HG03571 (cell line): ENCODE measurements around the gene RNF144A.
"Not testable (repeated sequence)": the region's sequence is repeated elsewhere in the genome, so short reads cannot be mapped to it uniquely, and the experiment has no call there.

Experiments used
- ATAC-seq: cut with Tn5 transposase; IDR thresholded peaks from one replicate; pipeline ENCODE4 v1.9.1; 2021; ENCODE audit not compliant: unreplicated experiment

RNF144A gene

DNA sequence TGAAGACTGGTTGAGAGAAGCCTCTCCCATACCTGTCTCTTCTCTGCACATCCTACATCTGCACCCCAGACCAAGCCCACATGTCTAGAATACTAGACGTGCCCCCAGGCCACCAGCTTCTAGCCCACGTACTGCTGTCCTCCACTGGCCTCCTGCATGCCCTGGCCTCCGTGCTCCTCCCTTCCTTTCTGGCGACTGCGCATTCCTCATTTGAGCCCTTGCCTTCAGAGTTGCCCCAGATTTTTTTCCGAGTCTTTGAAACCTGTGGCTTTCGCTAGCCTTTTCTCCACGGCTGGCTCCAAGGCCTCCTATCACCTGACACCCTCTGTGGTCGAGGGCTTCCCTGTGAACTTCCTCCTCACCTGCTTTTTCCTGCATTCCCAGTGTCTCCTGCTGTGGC lies 11.2 kb downstream of the RNF144A start:
- ATAC-seq = no peak

DNA sequence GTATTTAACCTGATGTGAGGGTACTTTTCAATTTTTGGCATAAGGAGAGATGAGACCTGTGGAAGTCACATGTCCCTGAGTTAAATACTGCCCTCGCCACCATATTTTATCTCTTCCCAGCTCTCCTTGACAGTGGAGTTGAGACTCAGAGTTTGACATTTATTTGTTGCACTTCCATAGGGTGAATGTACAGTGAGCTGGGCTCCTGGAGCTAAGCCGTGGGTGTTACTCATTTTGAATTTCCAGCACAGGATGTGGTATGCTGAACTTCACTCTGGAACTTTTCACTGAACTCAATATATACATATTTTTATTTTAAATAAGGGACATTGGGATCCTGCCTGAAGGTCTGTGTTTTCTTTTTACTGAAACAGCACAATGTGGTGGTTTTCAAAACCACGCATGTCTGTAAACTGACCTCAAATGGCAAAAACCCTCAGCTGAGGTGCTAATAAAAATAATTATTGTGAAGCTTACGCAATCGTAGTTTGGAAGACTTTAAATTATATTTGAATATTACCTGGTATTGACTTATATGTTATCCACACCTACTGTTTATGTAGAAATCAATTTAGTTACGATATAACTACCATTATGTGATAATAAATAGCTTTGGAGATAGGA lies 12.1 kb downstream of the RNF144A start:
- no peak for ATAC-seq

GRCh38 chr2:6930923-6931647 lies 13.9 kb downstream of the RNF144A start:
- ATAC-seq = no peak

- ATAC-seq = no peak
Observed at GRCh38 chr2:6931753-6932152, 14.5 kb downstream of the RNF144A start.

DNA sequence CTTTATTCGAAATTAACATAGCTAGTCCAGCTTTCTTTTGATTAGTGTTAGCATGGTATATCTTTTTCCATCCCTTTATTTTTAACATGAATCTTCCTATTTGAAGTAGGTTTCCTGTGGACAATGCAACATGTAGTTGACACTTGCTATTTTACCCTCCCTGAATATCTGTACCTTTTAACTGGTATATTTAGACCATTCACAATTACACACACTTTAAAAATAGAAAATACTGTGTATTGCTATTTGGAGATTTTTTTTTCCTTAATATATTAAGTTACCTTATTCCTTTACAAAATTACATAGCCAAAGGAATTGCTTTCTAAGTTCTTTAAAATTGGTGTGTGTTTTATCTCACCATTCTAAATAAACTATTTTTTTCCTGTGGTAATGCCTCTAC lies 15.0 kb downstream of the RNF144A start:
- no peak for ATAC-seq

GRCh38 chr2:6932828-6933227 lies 15.6 kb downstream of the RNF144A start:
- no peak for ATAC-seq

DNA sequence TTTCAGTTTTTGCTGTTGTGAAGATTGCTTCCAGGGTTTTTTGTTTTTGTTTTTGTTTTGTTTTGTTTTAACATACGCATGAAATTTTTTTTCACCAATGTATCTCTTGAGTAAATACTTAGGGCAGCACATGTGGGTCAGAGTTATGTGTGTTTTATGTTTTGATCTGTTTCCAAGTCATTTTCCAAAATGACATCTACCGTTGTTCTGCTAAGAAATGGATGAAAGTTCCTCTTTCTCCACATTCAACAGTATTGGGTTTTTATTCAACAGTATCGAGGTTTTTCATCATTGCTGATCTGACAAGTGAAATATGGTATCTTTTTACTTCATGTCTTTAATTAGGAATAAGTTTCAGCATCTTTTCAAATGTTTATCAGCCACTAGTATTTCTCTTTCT lies 16.7 kb downstream of the RNF144A start:
- no peak for ATAC-seq

GRCh38 chr2:6934345-6934744 lies 17.1 kb downstream of the RNF144A start:
- ATAC-seq = no peak

DNA sequence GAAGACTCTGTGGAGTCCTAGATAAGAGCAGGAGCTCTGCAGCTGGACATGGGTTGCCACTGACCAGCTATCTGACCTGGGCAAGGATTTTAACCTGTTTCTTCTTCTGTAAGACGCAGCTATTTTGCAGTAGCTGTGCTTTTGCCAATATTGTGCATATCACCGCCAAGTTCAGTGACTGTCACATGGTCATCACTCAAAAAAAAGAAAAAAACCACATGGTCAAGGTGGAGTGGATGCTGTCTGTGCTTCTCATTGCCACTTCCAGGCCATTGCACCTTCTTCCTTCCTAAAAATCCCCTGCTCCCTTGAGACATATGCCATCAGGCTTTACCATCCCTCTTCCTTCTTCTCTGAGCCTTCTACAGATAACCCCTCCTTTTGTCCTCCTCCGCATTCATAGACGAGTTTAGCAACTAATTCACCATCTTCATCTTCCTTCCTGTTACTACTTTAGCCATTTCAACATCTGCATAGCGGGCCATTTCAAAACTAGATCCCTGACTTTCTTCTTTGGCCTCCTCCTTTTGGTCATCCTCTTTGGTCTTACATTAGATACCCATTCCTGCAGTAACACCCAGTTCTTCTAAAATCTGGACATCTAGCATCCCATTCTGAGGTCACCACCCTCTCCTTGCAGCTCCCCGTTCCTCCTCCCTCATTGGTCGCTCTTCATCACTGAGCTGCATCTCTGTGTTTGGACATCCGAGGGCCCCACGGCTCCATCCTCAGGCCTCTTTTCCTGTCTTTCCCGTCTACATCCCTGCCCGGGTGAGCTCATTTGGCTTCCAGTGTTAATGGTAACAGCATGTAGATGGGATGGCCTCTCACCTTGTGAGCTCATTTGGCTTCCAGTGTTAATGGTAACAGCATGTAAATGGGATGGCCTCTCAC lies 17.8 kb downstream of the RNF144A start:
- no peak for ATAC-seq

DNA sequence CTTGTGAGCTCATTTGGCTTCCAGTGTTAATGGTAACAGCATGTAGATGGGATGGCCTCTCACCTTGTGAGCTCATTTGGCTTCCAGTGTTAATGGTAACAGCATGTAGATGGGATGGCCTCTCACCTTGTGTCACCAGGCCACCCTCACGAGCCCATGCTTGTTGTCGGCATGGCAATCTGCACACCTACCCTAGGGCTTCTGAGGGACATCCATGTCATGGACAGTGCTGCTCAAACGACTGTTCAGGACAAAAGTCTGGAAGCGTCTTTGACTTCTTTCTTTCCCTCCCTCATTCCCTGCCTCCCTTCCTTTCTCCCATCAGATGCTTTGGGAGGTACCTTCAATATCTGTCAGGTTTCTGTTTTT lies 18.4 kb downstream of the RNF144A start:
- ATAC-seq = not testable (repeated sequence)

DNA sequence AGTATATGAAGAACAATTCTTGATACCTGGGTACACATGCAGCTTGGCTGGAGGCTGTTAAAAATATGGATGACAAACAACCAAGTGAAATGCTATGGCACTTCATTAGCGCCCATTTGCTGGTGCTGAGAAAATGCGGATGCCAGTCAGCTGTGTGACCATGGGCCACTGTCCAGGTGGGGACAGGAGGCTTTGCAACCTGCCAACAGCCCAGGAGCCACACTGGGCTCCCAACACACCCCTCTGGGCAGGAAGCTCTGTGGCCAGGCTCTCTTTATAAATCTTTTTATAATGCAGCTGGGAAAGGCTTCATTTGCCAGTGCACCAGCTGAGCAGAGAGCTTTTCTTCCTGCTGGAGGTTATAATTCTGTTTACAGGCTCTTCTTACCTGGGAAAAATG lies 19.9 kb downstream of the RNF144A start:
- no peak for ATAC-seq

GRCh38 chr2:6937582-6937981 lies 20.4 kb downstream of the RNF144A start:
- no peak for ATAC-seq

DNA sequence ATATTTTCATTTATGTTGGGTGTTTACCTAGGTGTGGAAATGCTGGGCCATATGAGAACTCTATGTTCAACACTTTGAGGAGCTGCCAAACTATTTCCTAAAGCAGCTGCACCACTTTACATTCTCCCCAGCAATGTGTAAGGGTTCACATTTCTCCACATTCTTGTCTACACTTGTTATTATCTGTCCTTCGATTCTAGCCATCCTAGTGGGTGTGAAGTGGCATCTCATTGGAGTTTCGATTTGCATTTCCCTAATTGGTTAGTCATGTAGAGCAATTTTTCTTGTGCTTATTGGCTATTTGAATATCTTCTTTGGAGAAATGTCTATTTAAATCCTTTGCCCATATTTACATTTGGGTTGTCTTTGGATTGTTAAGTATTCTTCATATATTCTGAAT lies 21.9 kb downstream of the RNF144A start:
- ATAC-seq = no peak

DNA sequence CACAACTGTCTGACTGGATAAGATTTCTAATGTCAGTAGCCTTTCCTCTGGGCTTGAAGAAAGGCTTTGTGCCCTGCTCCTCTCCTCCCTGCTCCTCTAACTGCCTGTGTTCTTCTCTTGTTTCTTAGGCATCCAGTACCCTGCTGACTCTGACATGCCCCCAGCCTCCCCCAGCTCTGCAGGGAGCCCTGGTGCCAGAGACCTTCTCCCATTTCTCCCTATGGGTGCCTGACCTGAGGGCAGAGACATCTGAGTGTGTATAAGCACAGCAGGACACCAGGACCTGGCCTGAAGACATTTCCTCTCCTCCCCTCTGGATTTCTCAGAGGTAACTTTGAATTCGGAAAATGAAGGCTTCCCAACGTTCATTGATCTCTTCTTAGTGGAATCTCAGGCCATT lies 23.6 kb downstream of the RNF144A start:
- ATAC-seq = no peak

GRCh38 chr2:6941299-6942046 lies 24.3 kb downstream of the RNF144A start:
- no peak for ATAC-seq

- no peak for ATAC-seq
Observed at GRCh38 chr2:6942848-6943247, 25.6 kb downstream of the RNF144A start.

DNA sequence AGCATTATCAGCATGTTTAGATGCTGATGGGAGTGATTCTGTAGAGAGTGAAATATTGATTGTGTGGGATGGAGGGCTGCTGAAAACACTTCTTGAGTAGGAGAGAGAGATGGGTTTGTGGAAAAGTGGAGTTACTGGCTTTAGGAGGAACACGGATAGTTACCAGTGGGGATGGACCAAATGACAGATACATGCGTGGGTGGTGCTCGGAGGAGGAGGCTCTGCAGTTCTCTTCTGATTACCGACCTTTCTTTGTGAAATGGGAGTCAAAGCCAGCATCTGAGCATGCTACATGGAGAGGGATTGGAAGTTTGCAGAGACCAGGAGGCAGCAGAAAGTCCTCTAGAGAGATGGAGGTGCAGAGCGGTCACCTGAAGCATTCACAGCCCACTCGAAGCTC lies 26.3 kb downstream of the RNF144A start:
- no peak for ATAC-seq

- no peak for ATAC-seq
Observed at GRCh38 chr2:6943971-6944370, 26.8 kb downstream of the RNF144A start.

- no peak for ATAC-seq
Observed at GRCh38 chr2:6944555-6944954, 27.3 kb downstream of the RNF144A start.

- peak; percentile 81 for ATAC-seq
Observed at GRCh38 chr2:6945087-6945813, 28.0 kb downstream of the RNF144A start.

GRCh38 chr2:6945821-6946220 lies 28.6 kb downstream of the RNF144A start:
- ATAC-seq = no peak
